NCI-H2227 (cell line): Measurements from ENCODE around the gene TMPRSS7.
A peak's percentile ranks its signal among the peaks of the same experiment; 100 is the strongest.

Source experiments
- DNase-seq: peaks from one replicate; lab custom pipeline; 2025; ENCODE audit not compliant: unreplicated experiment; lab: John Stamatoyannopoulos, UW

TMPRSS7 gene

DNA sequence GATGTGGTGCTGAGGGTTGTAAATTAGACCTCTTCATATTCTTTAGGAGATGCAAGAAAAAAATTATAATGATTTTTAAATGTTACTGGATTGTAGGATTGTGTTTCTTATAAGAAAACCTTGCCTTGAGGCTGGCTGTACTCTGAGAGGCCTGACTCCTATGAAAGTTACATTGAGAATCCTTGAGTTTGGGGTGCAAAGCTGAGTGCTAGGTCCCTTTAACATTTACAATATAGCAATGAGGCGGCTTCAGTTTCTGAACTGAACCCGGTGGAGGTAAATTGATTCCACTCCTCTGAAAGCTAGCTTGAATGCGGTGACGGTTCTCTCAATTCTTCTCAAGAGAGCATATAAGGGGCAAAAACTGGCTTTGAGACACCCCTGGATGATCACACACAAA is at the start of gene TMPRSS7:
Gene TMPRSS7 (plus strand): TSS at position 301 of the 400 bp plus-strand sequence. CDS start 110 bp downstream, outside the sequence.
- DNase-seq: no peak

- no peak for DNase-seq
Observed at GRCh38 chr3:111986800-111987199, 47.7 kb upstream of the TMPRSS7 start.

GRCh38 chr3:111989061-111989678 is 45.4 kb upstream of the TMPRSS7 start:
- peak; percentile 51 for DNase-seq

DNA sequence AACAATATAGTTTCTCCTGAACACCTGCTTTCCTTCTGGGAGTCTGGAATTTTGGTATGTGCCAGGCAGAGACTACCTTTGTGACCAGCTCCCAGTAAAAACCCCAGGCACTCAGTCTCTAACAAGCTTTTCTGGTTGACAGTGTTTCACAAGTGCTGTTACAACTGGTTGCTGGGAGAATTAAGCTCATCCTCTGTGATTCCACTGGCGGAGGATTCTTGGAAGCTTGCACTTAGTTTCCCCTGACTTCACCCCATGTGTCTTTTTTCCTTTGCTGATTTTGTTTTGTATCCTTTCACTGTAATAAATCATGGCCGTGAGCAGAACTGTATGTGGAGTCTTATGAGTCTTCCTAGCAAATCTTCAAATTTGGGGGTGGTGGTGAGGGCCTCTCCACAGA is 41.5 kb upstream of the TMPRSS7 start:
- no peak for DNase-seq

DNA sequence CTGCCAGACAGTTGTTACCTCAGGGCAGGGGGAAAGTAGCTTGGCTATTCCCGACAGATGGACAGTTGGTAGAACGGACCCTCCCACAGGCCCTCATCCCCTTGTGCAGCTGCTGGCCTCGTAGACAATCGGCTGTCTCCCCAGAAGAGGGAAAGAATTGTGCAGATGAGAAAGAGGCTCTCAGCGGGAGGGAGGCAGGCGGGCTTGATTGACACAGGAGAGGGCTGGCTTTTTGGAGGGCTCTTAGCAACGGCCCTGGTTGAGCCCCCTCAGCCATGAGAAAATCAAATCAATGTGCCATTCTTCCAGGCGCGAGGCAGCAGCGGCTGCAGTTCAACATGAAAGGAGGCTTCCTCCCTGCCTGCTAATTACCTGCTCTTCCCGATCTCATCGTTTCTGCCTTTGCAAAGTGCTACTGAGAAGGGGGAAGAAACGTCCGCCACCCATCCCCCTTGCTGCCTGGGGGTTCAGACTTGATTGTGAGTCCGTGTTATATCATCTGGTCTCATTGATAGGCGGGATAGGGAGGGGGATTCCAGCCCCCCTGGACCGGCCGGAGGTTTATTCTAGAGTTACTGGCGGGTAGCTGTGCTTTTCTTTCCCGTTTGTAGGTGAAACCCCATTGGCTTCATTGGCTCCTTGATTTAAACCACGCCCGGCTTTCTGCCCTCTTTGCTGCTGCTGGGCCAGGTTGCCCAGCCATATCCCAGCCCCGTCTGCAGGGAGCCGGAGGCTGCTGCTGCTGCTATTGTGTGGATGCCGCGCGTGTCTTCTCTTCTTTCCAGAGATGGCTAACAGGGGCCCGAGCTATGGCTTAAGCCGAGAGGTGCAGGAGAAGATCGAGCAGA is 35.7 kb upstream of the TMPRSS7 start, which contains the start of gene TAGLN3:
Gene TAGLN3 (plus strand): TSS at position 287 of the 848 bp plus-strand sequence. CDS start 501 bp downstream, at position 788.
- peak; percentile 82 for DNase-seq

- DNase-seq: peak; percentile 50
Observed at GRCh38 chr3:111999484-112000324, 34.8 kb upstream of the TMPRSS7 start.

DNA sequence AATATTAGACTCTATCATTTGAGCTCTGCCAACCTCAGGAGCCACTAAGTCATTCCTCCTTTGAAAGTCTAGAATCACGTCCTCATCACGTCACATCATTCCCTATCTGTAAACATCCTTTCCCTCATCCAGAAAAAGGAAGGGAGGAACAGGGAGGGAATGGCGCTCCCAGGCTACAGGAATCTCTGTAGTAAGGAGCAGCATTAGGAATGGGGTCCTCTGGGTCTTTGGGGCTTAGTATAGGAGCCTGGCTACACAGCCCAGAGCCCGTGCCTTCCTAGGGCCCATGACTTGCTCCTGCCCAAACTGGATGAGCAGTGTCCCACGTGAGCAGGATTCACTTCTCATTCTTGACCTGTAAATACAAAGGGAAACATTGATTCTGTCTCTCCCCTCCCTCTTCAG is 34.2 kb upstream of the TMPRSS7 start:
- no peak for DNase-seq

DNA sequence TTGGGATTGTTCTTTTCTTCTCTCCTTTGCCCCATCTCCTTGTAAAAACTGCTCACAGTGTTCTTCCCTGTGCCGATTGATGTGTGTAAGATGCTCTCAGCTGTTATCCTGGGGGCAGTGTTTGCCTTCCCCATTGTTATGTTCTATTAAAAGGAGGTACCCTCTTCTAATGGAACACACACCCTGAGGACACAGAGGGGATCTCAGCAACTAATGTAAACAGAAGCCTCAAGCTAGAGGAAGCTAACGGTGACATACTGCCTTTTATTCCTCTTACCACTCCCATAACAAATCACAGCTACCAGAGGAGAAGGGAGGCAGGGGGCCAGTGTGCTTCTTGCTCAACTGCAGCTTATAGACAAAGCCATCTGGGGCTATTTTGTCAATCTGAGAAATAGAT is 33.6 kb upstream of the TMPRSS7 start:
- peak; percentile 47 for DNase-seq

GRCh38 chr3:112001526-112001925 is 33.0 kb upstream of the TMPRSS7 start:
- no peak for DNase-seq

GRCh38 chr3:112002096-112002971 is 32.2 kb upstream of the TMPRSS7 start:
- no peak for DNase-seq

DNA sequence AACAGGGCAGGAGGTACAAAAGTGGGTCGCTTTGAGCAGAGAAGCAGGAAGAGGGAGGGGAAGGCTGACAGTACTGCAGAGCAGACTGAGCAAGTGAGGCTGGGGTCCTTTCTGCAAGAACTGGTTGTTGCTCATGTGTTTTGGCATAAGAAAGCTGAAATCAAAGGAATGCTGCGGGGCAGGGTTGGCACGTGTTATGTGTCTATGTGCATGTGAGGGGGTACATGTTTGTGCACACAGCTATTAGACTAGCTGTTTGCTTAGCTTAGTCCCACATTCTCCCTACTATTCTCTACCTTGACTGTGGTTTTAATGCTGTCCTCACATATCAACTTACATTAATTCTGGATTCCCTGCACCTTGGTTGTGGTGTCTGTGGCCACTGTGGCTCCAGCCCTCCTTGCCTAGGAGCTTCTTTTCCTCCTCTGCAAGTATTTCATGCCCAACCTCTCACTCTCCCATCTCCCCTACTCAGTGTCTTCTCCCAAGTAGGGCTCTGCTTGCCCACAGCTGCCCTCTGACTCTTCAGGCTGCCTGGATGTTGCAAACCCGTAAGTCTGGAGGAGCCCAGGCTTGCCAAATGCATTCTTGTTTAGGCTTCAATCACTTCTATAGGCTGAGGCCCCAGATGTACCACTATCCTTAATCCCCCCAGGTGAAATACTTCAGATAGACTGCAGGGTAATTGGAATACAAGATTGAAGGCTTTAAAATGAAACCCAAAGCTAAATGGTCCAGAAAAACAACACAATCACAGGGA is 31.0 kb upstream of the TMPRSS7 start:
- no peak for DNase-seq

DNA sequence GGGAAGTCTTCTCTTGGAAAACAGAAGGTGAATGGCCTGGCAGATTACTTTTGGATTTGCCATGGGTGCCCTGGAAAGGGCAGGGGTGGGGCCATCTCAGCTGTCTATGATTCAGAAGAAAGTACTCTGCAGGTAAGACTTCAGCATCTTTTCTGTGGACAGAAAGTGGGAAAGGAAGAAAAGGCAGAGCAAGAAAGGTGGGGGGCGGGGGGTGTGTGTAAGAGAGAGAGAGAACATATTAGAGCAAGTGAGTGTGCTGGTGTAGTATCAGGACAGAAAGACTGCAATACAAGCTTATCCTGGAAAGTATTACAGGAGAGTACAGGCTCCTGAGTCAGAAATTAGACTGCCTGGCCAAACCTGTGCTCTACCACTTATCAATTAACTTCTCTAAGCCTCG is 30.3 kb upstream of the TMPRSS7 start:
- no peak for DNase-seq

GRCh38 chr3:112004669-112005068 is 29.9 kb upstream of the TMPRSS7 start:
- no peak for DNase-seq

DNA sequence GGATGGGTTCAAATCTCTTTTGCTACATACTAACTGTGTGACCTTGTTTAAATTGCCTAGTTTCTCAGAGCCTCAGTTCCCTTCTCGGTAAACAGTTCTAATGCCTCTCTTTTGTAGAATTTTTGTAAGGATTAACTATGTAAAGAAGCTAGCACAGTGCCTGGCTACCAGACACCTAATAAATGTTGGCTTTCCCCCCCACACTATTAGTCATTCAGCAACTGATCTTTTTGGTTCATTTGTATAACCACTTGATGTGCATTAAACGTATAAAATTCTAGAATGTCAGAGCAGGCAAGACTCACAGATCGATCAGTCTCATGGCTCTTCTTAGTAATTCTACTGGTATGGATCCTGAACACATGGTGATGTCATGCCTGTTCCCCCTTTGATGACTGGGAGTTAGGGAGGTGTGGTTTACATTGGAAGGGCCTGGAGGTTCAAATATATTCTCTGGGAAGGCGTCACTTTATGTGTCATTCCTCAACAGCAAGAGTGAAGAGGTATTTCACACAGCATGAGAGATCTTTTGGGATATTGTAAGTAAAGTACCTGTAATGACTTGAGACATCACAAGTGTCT is 29.4 kb upstream of the TMPRSS7 start:
- no peak for DNase-seq

GRCh38 chr3:112007633-112008032 is 26.9 kb upstream of the TMPRSS7 start:
- DNase-seq: no peak

GRCh38 chr3:112009670-112010069 is 24.9 kb upstream of the TMPRSS7 start:
- no peak for DNase-seq

GRCh38 chr3:112010636-112011035 is 23.9 kb upstream of the TMPRSS7 start:
- no peak for DNase-seq

GRCh38 chr3:112011376-112011940 is 23.1 kb upstream of the TMPRSS7 start:
- DNase-seq: no peak
